Activated CD4-positive, alpha-beta T cell treated with anti-CD3 and anti-CD28 coated beads, Interleukin-2, amount 50 U/mL, for 24 hours (primary cell): ENCODE results near the gene ADRA2C.

Source experiments
- DNase-seq, 2 donors: peaks; one replicate each; pipeline ENCODE4 v3.0.0-alpha.2; 2020; ENCODE audit warnings: low read depth in 1 of 2, low spot score in 1 of 2

Gene ADRA2C

GRCh38 chr4:3766036-3766784 is at the start of gene ADRA2C:
Gene ADRA2C (plus strand): TSS chr4:3766385. CDS start chr4:3766607, 222 bp downstream.
- no peak for DNase-seq

- DNase-seq = no peak
Measured at GRCh38 chr4:3716631-3717235, 49.5 kb upstream of the ADRA2C start.

DNA sequence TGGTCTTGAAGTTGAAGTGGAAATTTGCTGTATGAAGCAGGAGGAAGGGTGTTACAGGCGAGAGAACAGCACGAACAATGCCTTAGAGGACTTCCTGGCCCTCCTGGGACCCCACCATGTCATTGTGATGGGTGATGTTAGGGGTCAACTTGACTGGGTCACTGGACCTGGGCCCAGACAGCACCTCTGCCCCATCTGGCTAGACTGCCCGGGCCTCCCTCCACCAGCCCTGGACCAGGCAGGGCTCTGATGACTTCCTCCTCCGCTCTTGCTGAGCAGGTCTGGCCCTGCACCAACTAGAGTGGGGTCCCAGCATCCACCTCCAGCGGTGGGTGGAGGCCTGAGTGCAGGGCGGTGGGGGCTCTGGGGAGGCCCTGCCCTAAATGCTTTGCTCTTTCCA is 48.9 kb upstream of the ADRA2C start:
- no peak for DNase-seq

DNA sequence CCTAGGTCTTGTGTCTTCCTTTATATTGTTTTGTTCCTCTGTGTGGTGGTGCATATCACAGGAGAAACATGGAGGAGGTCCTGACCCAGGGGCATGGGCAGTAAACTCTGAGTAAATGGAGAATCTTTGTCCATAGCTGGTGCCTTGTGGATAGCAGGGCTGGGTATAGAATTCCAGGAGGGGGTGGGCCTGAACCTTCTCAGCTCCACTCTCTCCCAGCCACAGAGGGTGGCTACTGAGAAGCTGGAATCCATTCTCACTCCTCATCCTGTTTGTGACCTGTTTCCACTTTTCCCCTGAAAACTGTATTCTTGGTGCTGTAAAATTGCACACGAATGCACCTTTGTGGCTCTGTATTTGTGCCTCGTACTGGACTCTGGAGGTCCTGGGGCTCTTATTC is 47.7 kb upstream of the ADRA2C start:
- DNase-seq = no peak

- no peak for DNase-seq
Measured at GRCh38 chr4:3719191-3719590, 47.0 kb upstream of the ADRA2C start.

DNA sequence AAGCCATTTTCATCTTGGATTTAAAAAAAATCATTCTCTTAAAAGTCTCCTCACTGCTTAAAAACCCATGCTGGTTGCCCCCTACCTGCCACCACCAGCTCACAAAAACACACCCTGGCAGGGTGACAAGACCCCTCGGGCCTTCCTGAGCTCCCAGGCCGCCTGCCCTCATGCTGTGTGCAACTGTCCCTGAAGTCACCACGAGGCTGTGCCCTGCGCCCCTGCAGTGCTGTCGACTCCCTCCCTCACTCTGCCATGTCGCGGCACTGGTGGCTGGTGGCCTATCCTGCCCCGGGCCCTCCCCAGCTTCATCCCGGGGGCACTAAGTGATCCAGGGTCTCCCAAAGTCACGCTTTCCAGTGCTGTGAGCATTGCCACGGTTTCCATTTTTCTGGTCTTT is 46.3 kb upstream of the ADRA2C start:
- no peak for DNase-seq

DNA sequence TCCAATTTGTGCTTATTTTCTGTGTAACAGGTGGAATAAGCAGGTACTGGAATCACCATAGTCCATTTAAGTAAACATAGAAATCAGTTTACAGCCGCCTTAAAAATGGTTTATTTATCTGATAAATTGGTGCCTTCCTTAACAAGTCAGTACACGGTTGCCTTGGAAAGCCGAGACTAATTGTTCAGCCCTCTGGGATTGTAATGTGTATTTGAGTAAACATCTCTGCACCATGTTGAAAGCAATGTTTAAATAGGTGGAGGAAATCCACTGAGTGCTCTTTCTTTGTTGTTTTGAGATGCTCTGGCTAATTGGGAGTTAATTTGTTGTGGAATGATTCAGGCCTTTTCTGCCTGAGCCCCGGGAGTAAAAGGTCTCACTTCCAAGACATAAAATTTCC is 45.7 kb upstream of the ADRA2C start:
- DNase-seq = no peak

DNA sequence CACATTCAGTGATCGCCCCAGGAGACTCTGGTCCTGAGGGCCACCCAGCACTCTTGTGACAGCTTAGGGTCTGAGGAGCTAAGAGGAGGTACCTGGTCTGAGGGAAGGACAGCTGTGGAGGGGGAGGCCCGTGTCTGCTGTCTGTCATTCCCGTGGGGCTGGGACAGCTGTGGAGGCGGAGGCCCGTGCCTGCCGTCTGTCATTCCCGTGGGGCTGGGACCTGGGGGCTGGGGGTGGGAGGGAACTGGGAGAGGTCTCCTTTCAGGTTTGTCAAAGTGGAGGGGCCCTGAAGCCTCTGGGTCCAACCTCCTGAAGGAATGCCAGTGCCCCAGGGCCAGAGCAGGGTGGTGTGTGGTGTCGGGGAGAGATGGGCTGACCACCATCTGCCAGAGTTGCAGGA is 45.0 kb upstream of the ADRA2C start:
- no peak for DNase-seq

- DNase-seq = no peak
Measured at GRCh38 chr4:3721627-3722026, 44.6 kb upstream of the ADRA2C start.

DNA sequence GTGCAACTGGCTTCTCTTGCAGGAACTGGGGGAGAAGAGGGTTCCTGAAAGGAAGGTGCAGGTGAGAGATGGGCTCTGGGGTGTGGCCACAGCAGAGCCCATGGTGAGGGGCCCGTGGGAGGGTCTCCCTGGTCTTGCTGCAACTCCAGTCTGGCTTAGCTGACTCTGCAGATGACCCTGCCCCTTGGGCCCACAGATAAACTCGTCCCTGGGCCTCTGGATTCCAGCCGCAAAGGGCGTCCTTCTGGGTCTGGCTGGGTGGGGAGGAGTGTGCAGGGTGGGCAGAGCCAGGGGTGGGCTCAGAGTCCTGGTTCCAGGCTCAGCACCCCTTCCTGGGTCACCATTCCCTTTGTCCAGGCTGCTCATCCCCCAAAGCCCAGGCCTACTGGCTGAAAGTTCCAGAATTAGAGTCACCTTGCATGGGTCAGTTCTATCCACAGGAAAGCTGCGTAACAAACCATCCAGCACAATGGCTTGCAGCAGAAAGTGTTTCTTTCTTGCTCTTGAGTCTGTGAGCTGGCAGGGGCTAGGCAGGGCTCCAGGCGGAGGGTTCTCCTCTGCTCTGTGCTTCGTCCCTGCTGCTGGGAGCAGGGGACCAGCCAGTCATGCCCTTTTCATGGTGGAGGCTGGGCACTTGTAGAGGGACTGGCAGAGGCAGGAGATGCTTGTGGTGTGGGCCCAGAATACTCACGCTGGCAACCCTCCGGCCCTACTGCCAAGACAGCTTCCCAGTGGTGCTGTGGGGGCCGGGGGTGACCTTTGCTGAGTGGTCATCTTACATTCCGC is 43.5 kb upstream of the ADRA2C start:
- DNase-seq = no peak

- no peak for DNase-seq
Measured at GRCh38 chr4:3723232-3723642, 42.9 kb upstream of the ADRA2C start.

- no peak for DNase-seq
Measured at GRCh38 chr4:3724319-3725231, 41.6 kb upstream of the ADRA2C start.

DNA sequence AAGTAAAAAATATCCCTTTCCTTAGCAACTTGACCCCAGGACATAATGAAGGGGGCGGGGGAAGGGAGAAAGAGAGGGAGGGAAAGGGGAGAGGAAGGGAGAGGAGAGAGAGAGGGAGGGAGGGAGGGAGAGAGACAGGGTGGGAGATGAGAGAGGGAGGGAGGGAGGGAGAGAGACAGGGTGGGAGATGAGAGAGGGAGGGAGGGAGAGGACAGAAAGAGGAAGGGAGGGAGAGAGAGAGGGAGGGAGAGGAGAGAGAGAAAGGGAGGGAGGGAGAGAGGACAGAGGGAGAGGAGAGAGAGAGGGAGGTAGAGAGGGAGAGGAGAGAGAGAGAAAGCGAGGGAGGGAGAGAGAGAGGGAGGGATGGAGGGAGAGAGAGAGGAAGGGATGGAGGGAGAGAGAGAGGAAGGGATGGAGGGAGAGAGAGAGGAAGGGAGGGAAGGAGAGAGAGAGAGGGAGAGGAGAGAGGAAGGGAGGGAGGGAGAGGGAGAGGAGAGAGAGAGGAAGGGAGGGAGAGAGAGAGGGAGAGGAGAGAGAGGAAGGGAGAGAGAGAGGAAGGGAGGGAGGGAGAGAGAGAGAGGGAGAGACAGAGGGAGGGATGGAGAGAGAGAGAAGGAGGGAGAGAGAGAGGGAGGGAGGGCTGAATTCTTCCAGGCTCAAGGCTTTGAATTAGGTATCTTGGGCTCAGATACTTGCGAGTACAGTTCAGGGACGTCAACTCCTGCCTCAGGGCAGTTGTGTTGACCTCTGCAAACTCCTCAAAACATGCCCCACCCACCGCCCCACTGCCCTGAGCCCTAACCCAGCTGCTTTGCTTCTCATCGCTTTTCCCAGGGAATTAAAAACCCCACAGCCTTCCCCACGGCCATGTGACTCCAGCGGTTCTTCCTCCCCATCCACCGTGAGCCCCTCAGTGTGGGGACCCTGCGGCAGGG is 40.0 kb upstream of the ADRA2C start:
- DNase-seq = no peak

DNA sequence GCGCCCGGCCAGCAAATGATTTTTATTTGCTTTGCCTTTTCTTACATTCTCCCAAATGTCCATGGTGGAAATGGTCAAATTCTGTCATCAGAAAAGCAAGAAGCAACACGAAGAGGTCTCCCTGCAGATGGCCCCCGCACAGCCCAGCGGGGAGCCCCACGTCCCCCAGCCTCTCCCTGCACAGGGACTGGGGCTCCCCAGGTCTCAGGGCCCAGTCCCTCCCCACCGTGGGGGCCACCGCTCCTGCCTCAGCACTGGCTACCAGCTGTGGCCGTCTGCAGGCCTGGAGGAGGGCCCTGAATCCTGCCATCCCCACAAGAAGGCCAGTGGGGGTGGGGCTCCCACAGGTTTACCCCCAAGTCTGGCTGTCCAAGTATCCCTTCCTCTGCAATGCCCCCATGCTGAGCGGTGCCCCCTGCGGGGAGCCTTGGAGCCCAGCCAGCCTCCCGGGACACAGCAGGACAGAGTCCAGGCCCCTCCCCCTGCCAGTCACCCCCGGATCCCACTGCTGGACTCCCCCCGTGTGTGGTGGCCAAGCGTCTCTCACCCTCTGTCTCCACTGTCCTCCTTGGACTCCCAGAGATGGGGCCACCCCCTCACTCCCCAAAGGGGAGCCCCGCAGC is 38.2 kb upstream of the ADRA2C start:
- no peak for DNase-seq

DNA sequence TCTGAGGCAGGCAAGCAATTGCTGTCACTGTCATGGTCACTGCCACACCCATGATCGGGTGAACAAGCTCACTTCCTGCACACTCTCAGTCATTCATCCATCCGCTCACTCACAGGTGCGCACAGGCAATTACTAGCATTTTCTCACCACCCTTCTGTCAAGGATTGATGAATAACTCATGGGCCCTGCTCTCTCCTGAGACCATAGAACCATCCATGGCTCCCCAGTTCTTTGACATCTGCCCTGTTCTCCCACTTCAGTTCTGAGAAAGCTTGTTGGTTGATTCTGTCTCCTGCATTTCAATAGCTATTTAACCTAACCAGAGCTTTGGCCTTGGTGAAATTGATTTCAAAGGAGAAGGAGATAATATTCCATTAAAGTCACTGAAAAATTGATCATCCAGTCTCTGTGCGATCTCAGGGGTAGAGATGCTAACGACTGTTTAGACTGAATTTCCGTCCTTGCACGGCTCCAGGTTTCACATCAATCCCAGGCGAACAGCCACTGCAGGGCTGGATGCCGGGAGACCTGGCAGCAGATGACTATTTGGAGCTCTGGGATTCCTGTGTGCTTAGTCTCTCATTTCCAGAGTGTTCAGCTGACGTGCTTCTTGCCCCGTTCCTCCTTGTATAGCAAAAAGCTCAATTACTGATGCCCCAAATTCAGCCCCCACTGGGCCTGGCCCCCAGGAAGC is 36.9 kb upstream of the ADRA2C start:
- DNase-seq = no peak

GRCh38 chr4:3729882-3730226 is 36.3 kb upstream of the ADRA2C start:
- DNase-seq = no peak

DNA sequence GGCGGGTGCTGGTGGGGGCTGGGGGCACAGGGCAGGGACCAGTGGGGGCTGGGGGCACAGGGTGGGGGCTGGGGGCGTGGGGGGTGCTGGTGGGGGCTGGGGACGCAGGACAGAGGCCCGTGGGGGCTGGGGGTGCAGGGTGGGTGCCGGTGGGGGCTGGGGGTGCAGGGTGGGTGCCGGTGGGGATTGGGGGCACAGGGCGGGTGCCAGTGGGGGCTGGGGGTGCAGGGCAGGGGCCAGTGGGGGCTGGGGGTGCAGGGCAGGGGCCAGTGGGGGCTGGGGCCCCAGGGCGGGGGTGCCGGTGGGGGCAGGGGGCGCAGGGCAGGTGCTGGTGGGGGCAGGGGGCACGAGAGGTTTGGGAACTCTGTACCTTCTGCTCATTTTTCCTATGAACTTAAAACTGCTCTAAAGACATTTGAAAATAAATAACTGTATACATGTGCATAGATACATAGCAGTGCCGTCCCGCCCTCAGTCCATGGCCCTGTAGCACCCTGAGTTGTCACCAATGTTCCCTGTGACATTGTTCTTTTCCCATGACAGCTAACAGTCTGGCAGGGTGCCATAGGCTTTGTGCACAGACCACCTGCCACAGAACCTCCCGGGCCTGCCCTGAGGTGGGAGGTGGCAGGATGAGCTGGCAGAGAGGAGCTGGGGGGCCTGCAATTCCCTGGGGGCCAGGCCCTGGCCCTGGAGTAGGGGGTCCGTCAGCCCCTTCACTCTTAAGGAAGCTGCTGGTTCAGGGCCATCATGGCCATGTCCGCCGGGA is 35.6 kb upstream of the ADRA2C start:
- no peak for DNase-seq
